HG02798 (cell line): ENCODE data around the gene SLC38A6.
A peak's percentile ranks its signal among the peaks of the same experiment; 100 is the strongest.

Experiments
- ATAC-seq: cut with Tn5 transposase; IDR thresholded peaks from one replicate; pipeline ENCODE4 v1.9.1; 2021; ENCODE audit warnings: mild to moderate bottlenecking; ENCODE audit not compliant: unreplicated experiment, poor library complexity

The SLC38A6 gene

DNA sequence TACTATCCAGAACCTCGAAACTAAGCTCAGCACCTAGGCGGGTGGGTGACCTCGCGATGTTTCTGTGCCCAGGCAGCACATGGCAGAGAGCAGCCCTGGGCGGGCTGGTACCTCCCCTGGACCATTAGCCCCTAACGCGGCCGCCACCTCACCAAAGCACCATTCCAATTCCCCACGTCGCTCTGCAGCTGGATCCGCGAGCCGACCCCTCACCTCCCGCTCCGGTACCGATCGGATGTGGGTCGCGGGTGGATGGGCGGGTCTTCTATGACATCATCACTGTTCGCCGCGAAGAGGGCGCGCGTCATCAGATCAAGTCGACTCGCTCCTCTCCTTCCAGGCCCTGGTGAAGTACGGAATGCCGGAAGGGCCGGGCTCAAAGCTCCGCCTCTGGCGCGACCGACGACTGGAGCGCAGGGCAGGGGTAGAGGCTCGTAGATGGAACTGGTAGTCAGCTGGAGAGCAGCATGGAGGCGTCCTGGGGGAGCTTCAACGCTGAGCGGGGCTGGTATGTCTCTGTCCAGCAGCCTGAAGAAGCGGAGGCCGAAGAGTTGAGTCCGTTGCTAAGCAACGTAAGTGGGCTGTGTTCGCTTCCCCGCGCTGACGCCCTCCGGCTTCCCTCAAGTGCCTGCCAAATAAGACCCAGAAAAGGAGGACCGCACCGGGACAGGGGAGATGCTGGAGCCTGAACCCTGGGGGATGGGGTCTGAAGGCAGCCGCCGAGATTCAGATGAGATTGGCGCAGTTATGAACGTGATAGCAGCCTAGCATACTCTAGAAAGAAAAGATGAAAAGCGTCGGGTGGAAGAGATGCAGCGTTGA lies at the start of gene SLC38A6, which contains the start of gene TRMT5:
SLC38A6 (plus strand) TSS at position 435 of the 822 bp plus-strand sequence; CDS start at position 468, 33 bp downstream.
TRMT5 (minus strand) TSS at position 269 of the 822 bp plus-strand sequence; CDS start at position 163, 106 bp downstream.
- peak; percentile 91 for ATAC-seq

DNA sequence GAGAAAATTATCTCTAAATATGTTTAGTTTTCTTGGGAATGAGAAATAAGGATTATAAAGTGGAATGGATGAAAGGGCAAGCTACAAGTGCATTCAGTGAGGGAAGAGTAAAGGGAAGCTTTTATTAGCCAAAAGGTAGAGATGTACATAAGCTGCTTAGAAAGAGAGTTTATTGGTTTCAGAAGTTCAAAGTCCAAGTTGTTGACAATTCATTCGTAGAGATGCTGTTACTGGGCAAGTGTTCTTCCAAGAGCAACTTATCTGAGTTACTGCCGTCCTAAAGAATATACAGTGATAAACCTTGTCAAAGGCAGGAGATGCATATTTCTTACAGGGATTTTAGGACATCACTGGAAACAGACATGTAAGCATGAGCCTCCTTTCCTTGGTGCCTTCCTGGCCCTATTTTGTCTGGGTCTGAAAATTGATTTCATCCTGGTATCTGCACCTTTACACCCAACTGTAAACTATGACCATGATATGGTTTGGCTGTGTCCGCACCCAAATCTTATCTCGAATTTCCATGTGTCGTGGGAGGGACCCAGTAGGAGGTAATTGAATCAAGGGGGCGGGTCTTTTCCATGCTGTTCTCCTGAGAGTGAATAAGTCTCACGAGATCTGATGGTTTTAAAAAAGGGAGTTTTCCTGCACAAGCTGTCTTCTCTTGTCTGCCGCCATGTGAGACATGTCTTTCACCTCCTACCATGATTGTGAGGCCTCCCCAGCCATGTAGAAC lies 47.0 kb upstream of the SLC38A6 start:
- no peak for ATAC-seq

DNA sequence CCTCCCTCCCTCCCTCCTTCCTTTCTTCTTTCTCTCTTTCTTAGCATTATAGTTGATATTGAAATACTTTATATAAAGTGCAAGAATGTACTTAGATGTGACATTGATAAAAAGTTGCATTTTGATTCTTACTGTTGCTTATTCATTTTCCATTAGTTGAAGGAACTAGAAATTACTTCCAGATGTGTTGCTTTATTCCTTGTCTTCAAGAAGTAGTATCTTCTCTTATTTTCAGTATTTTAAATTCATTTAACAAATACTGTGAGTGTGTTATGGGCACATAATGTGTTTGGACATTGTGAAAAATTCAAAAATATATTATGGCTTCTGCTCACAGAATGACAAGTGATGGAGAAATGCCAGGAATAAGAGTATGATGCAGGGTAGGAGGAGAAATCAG lies 45.7 kb upstream of the SLC38A6 start:
- ATAC-seq, result no peak

- ATAC-seq, result no peak
These were observed 37.4 kb upstream of the SLC38A6 start for GRCh38 chr14:60943637-60944032.

DNA sequence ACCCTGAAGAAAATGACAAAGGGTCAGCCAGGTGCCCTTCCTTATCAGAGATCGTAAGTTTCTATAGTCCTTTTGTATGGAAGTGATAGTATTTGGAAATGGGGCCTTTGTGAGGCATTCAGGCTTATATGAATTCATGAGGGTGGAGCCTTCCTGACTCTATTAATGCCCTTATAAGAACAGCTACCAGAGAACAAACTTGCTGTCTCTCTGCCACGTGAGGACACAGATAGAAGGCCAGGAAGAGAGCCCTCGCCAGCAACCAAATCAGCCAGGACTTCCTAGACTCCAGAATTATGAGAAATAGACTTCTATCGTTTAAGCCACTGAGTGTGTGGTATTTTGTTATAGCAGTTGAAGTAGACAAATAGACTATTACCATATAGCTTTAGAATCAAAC lies 36.8 kb upstream of the SLC38A6 start:
- no peak for ATAC-seq

DNA sequence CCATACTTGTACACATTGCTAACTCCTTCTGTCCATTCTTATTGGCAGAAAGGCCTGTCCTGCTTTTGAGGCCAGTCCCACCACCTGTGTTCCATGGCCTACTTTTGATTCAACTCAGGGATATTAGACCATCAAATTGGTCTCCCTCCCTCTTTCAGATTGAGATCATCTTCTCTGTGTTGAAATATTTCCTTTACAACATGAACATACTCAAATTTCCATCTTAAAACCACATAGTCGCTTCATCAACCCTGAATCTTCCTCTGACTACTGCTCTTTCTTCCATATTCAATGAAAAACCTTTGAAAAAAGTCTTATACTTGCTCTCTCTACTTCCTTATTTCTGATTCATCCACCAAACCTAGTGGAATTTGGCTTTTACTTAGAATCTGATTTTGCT lies 35.1 kb upstream of the SLC38A6 start:
- ATAC-seq, result no peak

DNA sequence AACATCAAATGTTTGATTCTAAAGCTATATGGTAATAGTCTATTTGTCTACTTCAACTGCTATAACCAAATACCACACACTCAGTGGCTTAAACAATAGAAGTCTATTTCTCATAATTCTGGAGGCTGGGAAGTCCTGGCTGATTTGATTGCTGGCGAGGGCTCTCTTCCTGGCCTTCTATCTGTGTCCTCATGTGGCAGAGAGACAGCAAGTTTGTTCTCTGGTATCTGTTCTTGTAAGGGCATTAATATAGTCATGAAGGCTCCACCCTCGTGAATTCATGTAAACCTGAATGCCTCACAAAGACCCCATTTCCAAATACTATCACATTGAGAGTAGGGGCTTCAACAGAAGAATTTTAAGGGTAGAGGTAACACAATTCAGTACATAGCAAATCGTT lies 34.3 kb upstream of the SLC38A6 start:
- no peak for ATAC-seq

- no peak for ATAC-seq
These were observed 29.1 kb upstream of the SLC38A6 start for GRCh38 chr14:60951776-60952435.

GRCh38 chr14:60956202-60956601 lies 24.8 kb upstream of the SLC38A6 start:
- ATAC-seq, result no peak

DNA sequence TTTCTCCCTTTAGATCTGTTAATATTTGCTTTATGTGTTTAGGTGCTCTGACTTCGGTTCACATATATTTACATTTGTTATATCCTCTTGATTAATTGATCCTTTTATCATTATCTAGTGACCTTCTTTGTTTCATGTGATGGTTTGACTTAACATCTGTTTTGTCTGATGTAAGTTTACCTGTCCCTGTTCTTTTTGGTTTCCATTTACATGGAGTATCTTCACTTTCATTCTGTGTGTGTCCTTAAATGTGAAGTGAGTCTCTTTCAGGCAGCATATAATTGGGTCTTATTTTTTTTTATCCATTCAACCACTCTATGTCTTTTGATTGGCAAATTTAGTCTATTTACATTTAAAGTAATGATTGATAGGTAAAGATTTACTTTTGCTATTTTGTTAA lies 24.4 kb upstream of the SLC38A6 start:
- ATAC-seq, result no peak

- no peak for ATAC-seq
These were observed 22.9 kb upstream of the SLC38A6 start for GRCh38 chr14:60958146-60958545.

DNA sequence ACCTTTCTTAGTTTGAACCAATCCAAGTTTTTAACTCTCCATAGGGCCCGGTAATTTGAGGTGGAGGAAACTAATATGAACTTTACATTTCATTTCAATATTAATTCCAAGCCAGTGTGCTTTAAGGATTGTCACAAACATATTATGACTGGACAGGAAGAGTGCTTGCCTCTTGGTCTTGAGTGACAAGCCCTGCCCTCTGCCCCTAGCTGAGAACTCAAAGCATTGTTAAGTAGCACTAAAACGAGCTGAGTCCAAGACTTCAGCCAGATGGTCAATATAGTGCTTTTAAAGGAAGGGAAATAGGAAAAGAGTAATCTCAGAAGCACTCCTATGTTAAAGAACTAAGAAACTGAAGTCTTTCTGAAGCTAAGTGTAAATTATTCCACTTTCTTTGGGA lies 17.3 kb upstream of the SLC38A6 start:
- ATAC-seq, result no peak

DNA sequence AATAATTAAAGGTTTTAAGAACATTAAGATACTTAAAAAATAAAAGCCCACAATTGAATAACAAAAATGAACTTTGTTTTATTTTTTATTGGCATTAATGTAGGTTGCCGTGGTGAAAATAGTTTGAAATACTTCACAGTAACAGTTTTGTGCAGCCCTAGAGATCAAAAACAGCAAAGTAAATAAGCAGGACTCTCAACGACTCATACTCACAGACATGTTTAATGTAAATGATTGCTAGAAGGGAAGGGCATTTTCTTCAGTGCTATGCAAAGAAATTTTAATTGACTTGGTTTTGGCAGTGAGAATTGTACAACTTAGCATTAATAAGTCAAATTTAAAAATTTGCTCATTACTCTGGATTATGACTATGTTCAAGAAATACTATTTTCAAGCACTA lies 16.1 kb upstream of the SLC38A6 start:
- no peak for ATAC-seq

- ATAC-seq, result no peak
These were observed 15.6 kb upstream of the SLC38A6 start for GRCh38 chr14:60965402-60965801.

DNA sequence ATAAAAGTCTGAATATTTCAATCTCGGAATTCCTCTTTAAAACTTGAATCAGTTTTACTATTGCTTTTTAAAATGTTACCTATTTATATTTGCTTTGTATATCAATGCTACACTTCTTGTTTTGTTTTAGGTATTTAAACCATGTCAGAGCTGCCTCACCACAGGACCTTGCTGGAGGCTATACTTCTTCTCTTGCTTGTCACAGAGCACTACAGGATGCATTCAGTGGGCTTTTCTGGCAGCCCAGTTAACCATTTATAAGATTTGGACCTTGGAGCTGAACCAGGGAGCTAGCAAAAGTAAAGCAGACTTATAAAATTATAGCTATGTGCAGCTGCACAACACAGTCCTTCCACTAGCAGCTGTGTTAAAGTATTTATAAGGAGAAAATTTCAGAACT lies 12.9 kb upstream of the SLC38A6 start:
- ATAC-seq, result no peak

DNA sequence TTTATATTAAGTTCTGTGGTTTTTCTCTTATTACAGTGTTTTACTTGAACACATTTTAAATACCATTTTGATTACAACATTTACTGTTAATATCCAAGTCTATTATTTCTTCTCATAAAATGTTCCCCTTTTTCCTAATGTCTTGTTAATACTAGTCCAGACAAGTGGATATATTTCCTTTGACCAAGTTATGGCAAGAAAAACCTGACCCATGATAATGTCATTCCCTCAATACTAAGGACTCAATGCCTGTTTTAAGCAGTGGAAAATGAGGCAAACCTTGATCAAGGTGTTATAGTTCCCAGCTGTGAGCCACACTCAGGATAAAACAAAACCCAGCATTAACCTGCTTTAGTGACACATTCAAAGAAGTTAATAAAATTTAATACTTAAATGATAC lies 12.4 kb upstream of the SLC38A6 start:
- ATAC-seq, result no peak

DNA sequence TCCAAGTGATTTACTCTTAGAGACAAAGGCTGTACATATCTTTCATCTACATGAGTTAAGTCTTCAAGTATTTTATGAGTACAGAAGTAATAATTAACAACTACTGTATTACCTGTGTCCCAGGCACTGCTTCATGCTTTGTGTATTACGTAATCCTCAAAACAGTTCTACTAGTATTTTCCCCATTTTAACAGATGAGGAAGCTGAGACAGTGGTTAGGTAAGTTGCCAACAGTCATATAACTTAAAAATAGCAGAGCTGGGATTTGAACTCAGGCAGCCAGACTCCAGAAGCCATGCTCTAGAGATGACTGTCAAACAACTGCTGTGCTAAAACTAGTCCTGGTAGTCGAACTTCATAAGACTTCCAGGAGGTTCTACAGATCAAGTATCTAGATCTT lies 10.9 kb upstream of the SLC38A6 start:
- ATAC-seq, result no peak

DNA sequence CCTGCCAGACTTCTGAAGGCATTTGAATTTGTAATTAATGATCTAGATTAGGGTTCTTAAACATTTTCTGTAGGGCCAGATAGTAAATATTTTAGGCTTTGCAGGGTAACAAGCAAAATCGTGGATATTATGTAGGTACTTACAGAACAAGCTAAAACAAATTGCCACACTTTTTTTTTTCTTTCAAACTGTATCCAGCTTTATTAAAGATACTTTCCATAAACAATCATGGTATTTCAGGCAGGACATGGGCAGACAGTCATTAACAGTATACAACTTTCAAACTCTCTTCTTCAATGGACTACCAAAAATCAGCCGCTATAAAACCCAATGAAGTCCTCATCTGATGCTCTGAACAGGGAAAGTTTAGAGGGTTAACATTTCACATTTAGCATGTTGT lies 9.8 kb upstream of the SLC38A6 start:
- no peak for ATAC-seq

DNA sequence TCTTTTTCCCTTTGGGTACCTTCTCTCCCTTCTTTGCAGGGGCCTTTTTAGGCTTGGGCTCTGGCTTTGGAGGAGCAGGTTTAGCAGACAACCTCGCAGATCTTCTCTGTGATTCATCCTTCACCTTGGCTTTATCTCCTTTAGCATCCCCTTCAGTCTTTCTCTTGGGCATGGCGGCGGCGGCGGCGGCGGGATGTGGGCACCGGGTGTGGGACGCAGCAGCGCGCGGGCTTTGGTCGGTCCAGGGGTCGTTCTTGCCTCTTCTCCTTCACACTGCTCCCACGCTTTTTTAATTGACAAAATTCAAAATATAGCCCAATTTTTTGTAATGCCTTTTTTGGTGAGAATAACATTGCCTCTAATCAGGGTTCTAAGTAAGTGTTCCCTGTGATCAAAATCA lies 8.8 kb upstream of the SLC38A6 start:
- ATAC-seq, result no peak

GRCh38 chr14:60973070-60973469 lies 8.0 kb upstream of the SLC38A6 start:
- no peak for ATAC-seq

DNA sequence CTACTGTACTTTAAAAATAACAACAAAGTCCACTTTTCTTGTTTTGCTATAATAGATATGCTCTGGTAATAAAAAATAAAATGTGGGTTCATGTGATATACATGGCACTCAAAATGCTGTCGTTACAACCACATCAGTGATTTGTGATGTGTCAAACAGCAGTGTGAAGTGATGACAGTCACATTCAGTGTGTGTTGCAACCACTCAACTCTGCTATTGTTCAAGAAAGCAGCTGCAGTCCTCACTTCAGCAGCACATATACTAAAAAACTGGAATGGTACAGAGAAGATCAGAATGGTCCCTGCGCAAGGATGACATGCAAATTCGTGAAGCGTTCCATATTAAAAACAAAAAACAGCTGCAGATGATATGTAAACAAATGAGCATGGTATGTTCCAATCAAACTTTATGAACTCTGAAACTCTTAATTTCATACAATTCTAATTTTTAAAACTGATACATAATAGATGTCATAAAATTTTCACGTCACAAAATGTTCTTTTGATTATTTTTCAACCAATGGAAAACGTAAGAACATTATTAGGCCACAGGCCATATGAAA lies 6.9 kb upstream of the SLC38A6 start:
- no peak for ATAC-seq
